ENCODE measurements around the gene ESPL1. TPM values are rescaled to one million over a fixed set of nuclear protein-coding genes. Genes with fewer than 3 reads are reported as not detected.
A peak's percentile ranks its signal among the peaks of the same experiment; 100 is the strongest.

ESPL1 gene
- total and polyA plus RNA-seq, 10 donors = 0.85 to 7.2 (median 2.6) TPM

GRCh38 chr12:53251477-53252348 lies 16.4 kb upstream of the ESPL1 start:
- peaks cover 0 to 29% (median 18%) of the 10 kb centered on the region in 6 donors for H3K36me3 ChIP-seq
- peak overlapping the region; percentile 86 to 97 (median 88) for H3K4me3 ChIP-seq
- DNase-seq = peak; percentile 95
- H3K9me3 ChIP-seq = no peaks in the 10 kb centered on the region
- H3K27ac ChIP-seq = peak overlapping the region; percentile 75 to 95 (median 89)
- WGBS, 5 donors = 1% methylated on average over 30 to 51 of the region's 51 CpGs
- TF ChIP-seq POLR2A (IDR thresholded peaks at IDR 0.05) (peak in 2 of 3 donors; percentile 10 to 26), POLR2AphosphoS5 (IDR thresholded peaks at IDR 0.05) (peak; percentile 76 to 87 (median 85)), CTCF (IDR thresholded peaks at IDR 0.05 in 8 of 11, conservative IDR thresholded peaks at IDR 0.05 in 3 of 11) (peak in 8 of 11 experiments; percentile 4 to 48 (median 20))
- intact Hi-C loops (cut with DNase I; ENCODE audit: low total_unique reads) = loop anchor here (5.0 kb wide), 1 partner anchor 44 kb away; the partner anchor contains the start of gene ITGB7
- H3K4me1 ChIP-seq = peaks cover 22 to 60% (median 50%) of the 10 kb centered on the region in 6 donors
- H3K27me3 ChIP-seq (replicated peaks in 1 of 7) = no peaks in the 10 kb centered on the region

- H3K9me3 ChIP-seq = no peaks in the 10 kb centered on the region
- 10 to 16% (median 14%) methylated on average over 19 of the region's 19 CpGs for WGBS, 5 donors
- H3K4me1 ChIP-seq = peaks cover 22 to 67% (median 53%) of the 10 kb centered on the region in 6 donors
- intact Hi-C loops (cut with DNase I; ENCODE audit: low total_unique reads) = loop anchor here (5.0 kb wide), 1 partner anchor 45 kb away; the partner anchor contains the start of gene ITGB7
- peak overlapping the region; percentile 86 to 97 (median 88) for H3K4me3 ChIP-seq
- no peaks in the 10 kb centered on the region for H3K27me3 ChIP-seq (replicated peaks in 1 of 7)
- H3K27ac ChIP-seq = peak overlapping the region; percentile 75 to 95 (median 89)
- no peak for DNase-seq
- TF ChIP-seq POLR2AphosphoS5 (IDR thresholded peaks at IDR 0.05) = no peak
- TF ChIP-seq POLR2A (IDR thresholded peaks at IDR 0.05) = no peak
- no peak for TF ChIP-seq CTCF (IDR thresholded peaks at IDR 0.05 in 8 of 11, conservative IDR thresholded peaks at IDR 0.05 in 3 of 11)
- peaks cover 0 to 29% (median 18%) of the 10 kb centered on the region in 6 donors for H3K36me3 ChIP-seq
These were observed 15.7 kb upstream of the ESPL1 start for GRCh38 chr12:53252349-53252916.

- Histone ChIP-seq H3K4me1 (peaks cover 22 to 69% (median 53%) of the 10 kb centered on the region in 6 donors), H3K36me3 (peaks cover 0 to 29% (median 18%) of the 10 kb centered on the region in 6 donors), H3K27me3 (replicated peaks in 1 of 7) (no peaks in the 10 kb centered on the region), H3K27ac (peak overlapping the region in 5 of 8 donors; percentile 79 to 95 (median 90)), H3K9me3 (no peaks in the 10 kb centered on the region), H3K4me3 (peak overlapping the region in 5 of 8 donors; percentile 87 to 97 (median 89))
- 94 to 96% (median 96%) methylated on average over 10 to 13 of the region's 13 CpGs for WGBS, 5 donors
- no peak for TF ChIP-seq CTCF (IDR thresholded peaks at IDR 0.05 in 8 of 11, conservative IDR thresholded peaks at IDR 0.05 in 3 of 11)
- no peak for TF ChIP-seq POLR2A (IDR thresholded peaks at IDR 0.05)
- no peak for TF ChIP-seq POLR2AphosphoS5 (IDR thresholded peaks at IDR 0.05)
- intact Hi-C loops (cut with DNase I; ENCODE audit: low total_unique reads) = loop anchor here (5.0 kb wide), 1 partner anchor 46 kb away; the partner anchor contains the start of gene ITGB7
- DNase-seq = no peak
These were observed 14.8 kb upstream of the ESPL1 start for GRCh38 chr12:53253298-53253697.

Data from spleen (tissue), 11 donors.